SJCRH30 (cell line): ENCODE measurements around the gene HNRNPDL. TPM values are rescaled to one million over a fixed set of nuclear protein-coding genes. Genes with fewer than 3 reads are reported as not detected.
A peak's percentile ranks its signal among the peaks of the same experiment; 100 is the strongest.

ENCODE experiments used
- DNase-seq, 2 experiments: peaks; one replicate each; pipeline ENCODE4 v3.0.0-alpha.2; 2015 to 2020
- H3K27ac ChIP-seq: fragments of 250-450 bp; sonication (Bioruptor Pico); 2 replicates; pipeline ENCODE4 v1.5.1; 2020; ENCODE audit warnings: mild to moderate bottlenecking, moderate library complexity
- H3K27me3 ChIP-seq: fragments of 250-450 bp; sonication (Bioruptor Pico); 2 replicates; pipeline ENCODE4 v1.5.1; 2020; ENCODE audit warnings: mild to moderate bottlenecking, moderate library complexity
- H3K36me3 ChIP-seq: fragments of 250-450 bp; sonication (Bioruptor Pico); 2 replicates; pipeline ENCODE4 v1.5.1; 2020; ENCODE audit warnings: mild to moderate bottlenecking, moderate library complexity
- H3K4me1 ChIP-seq: fragments of 250-450 bp; sonication (Bioruptor Pico); 2 replicates; pipeline ENCODE4 v1.5.1; 2020; ENCODE audit warnings: mild to moderate bottlenecking, moderate library complexity
- H3K4me3 ChIP-seq: fragments of 250-450 bp; sonication (Bioruptor Pico); 2 replicates; pipeline ENCODE4 v1.5.1; 2020; ENCODE audit warnings: mild to moderate bottlenecking, moderate library complexity
- H3K9me3 ChIP-seq: fragments of 250-450 bp; sonication (Bioruptor Pico); replicated peaks from 2 replicates; pipeline ENCODE4 v1.5.1; 2020; ENCODE audit warnings: mild to moderate bottlenecking, moderate library complexity
- total RNA-seq: library from RNA; depleted of rRNA; stranded (reverse); fragments of >200 nt; shearing (Covaris generic); gene quantifications from 2 replicates; pipeline ENCODE4 v1.2.3, GENCODE V29; 2014

The HNRNPDL gene
- total RNA-seq, 1 experiment from 2014 or later = 414 TPM

DNA sequence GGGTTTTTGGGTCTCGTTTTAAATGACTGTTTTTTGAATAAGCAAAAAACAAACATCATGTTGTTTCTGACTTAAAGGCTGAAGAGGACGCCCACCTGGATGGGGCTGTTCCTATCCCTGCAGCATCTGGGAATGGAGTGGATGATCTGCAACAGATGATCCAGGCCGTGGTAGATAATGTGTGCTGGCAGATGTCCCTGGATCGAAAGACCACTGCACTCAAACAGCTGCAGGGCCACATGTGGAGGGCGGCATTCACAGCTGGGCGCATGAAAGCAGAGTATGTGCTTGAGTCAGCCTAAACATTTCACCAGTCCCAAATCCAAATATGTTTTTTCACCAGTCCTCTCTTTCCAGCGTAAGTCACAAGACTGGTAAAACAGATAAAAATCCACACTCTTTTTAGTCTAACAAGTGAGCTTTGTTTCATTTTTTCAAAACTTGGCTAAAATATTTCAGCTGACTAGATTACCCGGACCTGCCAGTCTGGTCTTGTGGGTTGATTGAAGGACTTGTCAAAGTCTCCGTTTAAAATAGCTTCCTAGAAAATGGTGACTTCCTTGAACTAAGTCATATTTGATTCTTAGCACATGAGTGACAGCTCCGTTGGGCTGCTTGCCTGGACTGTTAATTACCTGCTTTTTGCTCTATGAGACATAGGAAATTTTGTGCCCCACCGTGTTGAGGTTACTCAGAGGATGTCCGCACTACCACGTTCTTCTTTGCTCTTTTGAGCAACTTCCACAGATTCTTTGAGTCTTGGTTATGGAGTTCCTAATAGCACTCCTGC is 20.9 kb upstream of the HNRNPDL start:
- Histone ChIP-seq H3K4me3 (no peak overlapping the region), H3K9me3 (no peaks in the 10 kb centered on the region), H3K27ac (no peak overlapping the region), H3K4me1 (no peaks in the 10 kb centered on the region), H3K36me3 (peaks cover 80% of the 10 kb centered on the region), H3K27me3 (no peaks in the 10 kb centered on the region)
- no peak for DNase-seq

DNA sequence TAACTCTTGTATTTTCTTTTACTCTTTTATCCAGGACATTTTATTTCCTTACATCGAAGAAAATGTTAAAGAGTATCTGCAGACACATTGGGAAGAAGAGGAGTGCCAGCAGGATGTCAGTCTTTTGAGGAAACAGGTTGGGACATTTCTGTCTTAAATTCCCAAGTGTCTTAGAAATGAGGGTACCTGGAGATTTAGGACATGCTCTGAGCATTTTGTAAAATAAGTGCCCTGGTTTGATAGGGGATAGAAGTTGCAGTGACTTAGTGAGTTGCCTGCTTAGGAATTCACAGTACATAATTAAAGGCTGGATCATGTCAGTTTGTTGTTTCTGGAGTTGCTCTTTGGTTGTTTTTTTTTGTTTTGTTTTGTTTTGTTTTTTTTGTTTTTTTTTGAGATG is 17.6 kb upstream of the HNRNPDL start:
- H3K4me1 ChIP-seq = no peaks in the 10 kb centered on the region
- no peaks in the 10 kb centered on the region for H3K27me3 ChIP-seq
- peaks cover 57% of the 10 kb centered on the region for H3K36me3 ChIP-seq
- no peak overlapping the region for H3K4me3 ChIP-seq
- H3K27ac ChIP-seq = no peak overlapping the region
- no peaks in the 10 kb centered on the region for H3K9me3 ChIP-seq
- no peak for DNase-seq

DNA sequence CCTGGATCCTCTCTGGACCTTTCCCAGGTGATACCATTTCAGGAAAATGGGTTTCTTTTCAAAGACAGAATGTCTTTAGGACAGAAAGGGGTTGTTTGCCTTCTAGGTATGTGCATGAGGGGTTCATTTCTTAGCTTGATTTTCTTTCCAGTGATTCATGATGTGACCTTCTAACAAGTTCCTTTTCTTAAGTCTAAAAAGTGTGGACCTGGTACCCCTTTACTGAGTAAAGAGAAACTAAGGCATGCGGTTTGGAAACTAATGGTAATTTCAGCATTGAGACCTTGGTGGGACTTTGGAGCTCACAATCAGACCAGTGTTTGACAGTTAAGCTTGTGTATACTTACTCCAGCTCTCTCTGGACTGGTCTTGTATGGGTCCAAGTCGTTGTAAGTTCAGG is 8.8 kb upstream of the HNRNPDL start:
- no peak for DNase-seq
- no peaks in the 10 kb centered on the region for H3K27me3 ChIP-seq
- no peak overlapping the region for H3K4me3 ChIP-seq
- no peaks in the 10 kb centered on the region for H3K4me1 ChIP-seq
- H3K9me3 ChIP-seq = no peaks in the 10 kb centered on the region; the same call in 1 of the 2 replicates
- H3K27ac ChIP-seq = no peak overlapping the region
- H3K36me3 ChIP-seq = peaks cover 56% of the 10 kb centered on the region

DNA sequence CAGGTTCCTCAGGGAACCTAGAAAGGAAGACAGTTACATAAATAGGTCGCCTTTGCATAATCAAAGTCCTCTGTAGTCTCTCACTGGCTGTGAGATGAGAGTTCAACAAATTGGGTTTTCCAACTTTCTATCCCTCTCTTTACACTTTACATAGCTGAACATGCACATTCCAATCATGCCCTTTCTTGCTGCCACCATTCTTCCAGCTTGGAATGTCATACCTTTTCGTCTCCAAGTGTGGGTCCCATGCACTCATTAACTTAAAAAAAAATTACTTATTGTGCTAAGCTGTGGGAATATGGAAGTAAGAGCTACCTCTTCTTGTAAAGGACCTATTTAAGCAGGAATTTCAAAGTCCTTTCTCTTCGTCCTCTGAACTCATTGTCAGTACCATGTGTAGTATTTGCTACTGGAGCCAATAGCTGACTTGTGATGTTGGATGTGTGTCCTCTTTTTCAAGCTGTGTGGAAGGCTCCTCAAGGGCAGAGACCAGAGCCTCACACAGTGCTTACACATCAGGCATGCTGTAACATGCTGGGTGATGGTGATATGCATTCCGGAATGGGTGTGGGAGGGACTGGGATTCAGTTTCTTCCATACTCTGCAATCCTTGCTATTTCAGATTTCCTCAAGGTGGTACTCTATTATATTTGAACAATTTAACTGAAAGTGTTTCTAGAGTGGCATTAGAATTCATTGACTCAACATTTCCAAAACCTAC is 7.2 kb upstream of the HNRNPDL start:
- Histone ChIP-seq H3K36me3 (peaks cover 64% of the 10 kb centered on the region), H3K9me3 (no peaks in the 10 kb centered on the region; the same call in 1 of the 2 replicates), H3K4me1 (no peaks in the 10 kb centered on the region), H3K4me3 (no peak overlapping the region), H3K27ac (no peak overlapping the region), H3K27me3 (no peaks in the 10 kb centered on the region)
- DNase-seq = no peak

DNA sequence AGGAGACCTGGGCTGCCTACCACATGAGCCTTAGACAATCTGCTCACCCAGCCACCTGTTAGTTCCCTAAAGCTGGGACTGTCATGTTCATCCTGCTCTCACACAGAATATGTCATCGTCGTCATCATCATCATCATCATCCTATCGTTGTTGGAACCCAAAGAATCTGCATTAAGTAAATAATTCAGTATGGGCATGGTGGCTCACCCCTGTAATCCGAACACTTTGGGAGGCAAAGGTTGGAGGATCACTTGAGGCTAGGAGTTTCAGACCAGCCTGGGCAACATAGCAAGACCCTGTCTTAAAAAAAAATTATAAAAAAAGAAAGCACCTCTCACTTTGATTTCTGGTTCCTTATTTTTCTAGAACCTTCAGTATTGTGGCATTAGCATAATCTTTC is 6.5 kb upstream of the HNRNPDL start:
- no peak overlapping the region for H3K4me3 ChIP-seq
- no peaks in the 10 kb centered on the region; the same call in 1 of the 2 replicates for H3K9me3 ChIP-seq
- no peak for DNase-seq
- no peaks in the 10 kb centered on the region for H3K27me3 ChIP-seq
- H3K36me3 ChIP-seq = peaks cover 61% of the 10 kb centered on the region
- H3K4me1 ChIP-seq = no peaks in the 10 kb centered on the region
- no peak overlapping the region for H3K27ac ChIP-seq

DNA sequence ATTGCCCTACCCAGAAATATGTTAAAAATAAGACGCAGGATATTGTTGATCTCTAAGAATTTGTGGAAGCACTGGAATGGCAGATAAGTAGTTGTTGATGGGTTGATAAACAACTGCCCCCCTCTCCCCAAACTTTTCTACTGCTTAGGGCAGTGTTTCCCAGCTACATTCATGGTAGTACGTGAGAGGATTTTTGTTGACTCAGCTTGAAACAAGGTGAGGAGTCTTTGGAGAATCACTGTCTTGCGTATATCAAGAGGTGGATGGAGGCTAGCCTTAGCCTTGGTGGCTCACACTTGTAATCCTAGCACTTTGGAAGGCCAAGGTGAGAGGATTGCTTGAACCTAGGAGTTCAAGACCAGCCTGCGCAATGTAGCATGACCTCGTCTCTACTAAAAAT is 5.9 kb upstream of the HNRNPDL start:
- Histone ChIP-seq H3K9me3 (no peaks in the 10 kb centered on the region; the same call in 1 of the 2 replicates), H3K27me3 (no peaks in the 10 kb centered on the region), H3K27ac (no peak overlapping the region), H3K4me1 (no peaks in the 10 kb centered on the region), H3K36me3 (peaks cover 59% of the 10 kb centered on the region), H3K4me3 (no peak overlapping the region)
- DNase-seq = no peak

DNA sequence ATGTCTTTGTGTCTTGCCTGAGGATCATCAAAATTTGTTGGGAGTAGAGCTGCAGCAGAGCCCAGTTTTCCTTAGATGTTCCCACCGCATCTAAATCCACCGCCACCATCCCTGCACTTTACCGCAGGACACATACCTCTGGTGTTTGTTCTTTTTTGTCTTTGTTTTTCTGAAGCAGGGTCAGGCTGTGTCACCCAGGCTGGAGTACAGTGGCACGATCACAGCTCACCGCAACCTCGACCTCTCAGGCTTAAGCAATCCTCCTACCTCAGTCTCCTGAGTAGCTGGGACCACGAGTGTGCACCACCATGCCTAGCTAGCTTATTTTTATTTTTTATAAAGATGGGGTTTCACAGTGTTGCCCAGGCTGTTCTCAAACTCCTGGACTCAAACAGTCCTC is 4.7 kb upstream of the HNRNPDL start:
- Histone ChIP-seq H3K36me3 (peaks cover 53% of the 10 kb centered on the region), H3K4me1 (no peaks in the 10 kb centered on the region), H3K9me3 (no peaks in the 10 kb centered on the region; the same call in 1 of the 2 replicates), H3K27ac (no peak overlapping the region), H3K4me3 (no peak overlapping the region), H3K27me3 (no peaks in the 10 kb centered on the region)
- DNase-seq = no peak

DNA sequence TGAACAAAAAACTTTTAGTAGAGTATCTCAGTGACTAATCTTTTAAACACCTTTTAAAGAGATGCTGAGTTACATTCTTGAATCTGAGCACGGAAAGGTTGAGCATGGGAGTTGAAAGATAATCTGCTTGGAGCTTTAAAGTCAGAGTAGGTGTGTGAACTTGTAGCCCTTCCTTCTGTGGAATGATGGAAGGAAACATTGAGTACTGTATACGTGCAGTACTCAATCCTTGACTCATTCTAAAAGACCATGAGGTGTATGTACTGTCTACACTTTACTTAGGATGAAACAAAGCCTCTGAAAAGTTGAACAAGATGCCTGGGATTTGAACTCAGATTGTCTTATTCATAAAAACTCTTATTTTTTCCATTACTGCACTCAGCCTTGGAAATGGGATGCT is 3.5 kb upstream of the HNRNPDL start:
- no peak overlapping the region for H3K4me3 ChIP-seq
- DNase-seq = no peak
- H3K27ac ChIP-seq = no peak overlapping the region
- H3K27me3 ChIP-seq = no peaks in the 10 kb centered on the region
- no peaks in the 10 kb centered on the region for H3K9me3 ChIP-seq
- peaks cover 44% of the 10 kb centered on the region for H3K36me3 ChIP-seq
- no peaks in the 10 kb centered on the region for H3K4me1 ChIP-seq

DNA sequence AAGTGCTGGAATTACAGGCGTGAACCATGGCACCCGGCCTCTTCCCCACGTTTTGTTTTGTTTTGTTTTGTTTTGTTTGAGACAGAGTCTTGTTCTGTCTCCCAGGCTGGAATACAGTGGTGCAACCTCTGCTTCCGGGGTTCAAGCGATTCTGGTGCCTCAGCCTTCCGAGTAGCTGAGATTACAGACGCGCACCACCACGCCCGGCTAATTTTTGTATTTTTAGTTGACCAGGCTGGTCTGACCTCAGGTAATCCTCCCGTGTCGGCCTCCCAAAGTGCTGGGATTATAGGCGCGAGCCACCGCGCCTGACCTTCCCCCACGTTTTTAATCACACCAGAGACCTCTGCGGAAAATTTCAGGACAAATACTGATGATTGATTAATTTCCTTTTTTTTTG is 2.3 kb upstream of the HNRNPDL start:
- Histone ChIP-seq H3K27ac (no peak overlapping the region), H3K9me3 (no peaks in the 10 kb centered on the region), H3K36me3 (peaks cover 43% of the 10 kb centered on the region), H3K27me3 (no peaks in the 10 kb centered on the region), H3K4me1 (no peaks in the 10 kb centered on the region), H3K4me3 (no peak overlapping the region)
- no peak for DNase-seq

DNA sequence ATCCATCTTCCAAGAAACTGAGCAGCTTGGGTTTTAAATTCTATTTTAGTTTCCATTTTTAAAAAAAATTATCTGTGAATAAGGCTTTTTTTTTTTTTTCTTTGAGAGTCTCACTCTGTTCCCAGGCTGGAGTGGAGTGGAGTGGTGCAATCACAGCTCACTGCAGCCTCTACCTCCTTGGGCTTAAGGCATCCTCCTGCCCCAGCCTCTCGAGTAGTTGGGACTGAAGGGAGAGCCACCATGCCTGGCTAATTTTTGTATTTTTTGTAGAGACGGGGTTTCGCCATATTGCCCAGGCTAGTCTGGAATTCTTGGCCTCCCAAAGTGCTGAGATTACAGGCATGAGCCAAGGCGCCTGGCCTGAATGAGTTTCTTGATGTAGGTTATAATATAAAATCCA is 1.6 kb upstream of the HNRNPDL start:
- H3K4me1 ChIP-seq = peaks cover under 1% of the 10 kb centered on the region; the same call in 1 of the 2 replicates
- no peaks in the 10 kb centered on the region for H3K27me3 ChIP-seq
- DNase-seq = no peak
- H3K27ac ChIP-seq = no peak overlapping the region
- H3K9me3 ChIP-seq = no peaks in the 10 kb centered on the region
- H3K4me3 ChIP-seq = peak overlapping the region; percentile 85
- H3K36me3 ChIP-seq = peaks cover 43% of the 10 kb centered on the region

DNA sequence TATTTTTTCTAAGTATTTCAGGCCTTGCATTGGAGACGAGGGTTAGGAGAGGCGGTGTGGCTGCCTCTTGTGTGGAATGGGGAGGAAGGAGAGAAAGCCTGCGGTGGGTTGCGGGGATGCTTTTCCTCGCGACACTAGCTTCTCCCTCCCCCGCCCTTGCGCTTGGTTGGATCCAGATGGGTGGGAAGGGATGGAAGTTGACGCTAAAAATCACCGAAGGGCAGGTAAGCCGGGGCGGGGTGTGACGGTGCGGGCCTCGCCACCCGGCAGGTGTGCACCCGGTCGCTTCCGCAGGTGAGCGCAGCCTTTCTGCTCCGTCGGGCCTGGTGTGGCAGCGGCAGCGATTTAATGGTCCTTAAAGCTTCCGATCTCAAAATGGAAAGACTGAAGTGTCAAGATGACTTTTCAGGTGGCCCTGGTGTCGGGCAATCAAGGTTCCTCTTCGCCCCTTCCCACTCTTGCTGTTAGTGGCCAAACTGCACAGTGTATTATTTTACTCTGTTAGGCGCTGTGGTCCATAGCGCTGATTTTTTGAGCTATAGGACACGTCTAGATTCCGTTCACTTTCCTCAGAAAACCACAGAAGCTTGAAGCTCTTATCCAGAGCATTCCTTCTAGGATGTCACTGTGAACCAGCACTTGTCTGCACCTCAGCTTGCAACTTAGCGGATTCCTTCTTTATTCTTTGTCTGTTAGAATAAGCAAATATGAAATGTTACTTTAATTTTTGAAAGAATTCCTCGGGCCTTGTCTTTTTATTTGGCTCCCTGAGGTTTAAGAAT is 893 bp upstream of the HNRNPDL start:
- peaks cover 7% of the 10 kb centered on the region for H3K4me1 ChIP-seq
- H3K36me3 ChIP-seq = peaks cover 46% of the 10 kb centered on the region
- H3K4me3 ChIP-seq = peak overlapping the region; percentile 85
- peak in 1 of 2 experiments; percentile 28 for DNase-seq
- H3K27me3 ChIP-seq = no peaks in the 10 kb centered on the region
- no peaks in the 10 kb centered on the region for H3K9me3 ChIP-seq
- peak overlapping the region; percentile 98 for H3K27ac ChIP-seq

DNA sequence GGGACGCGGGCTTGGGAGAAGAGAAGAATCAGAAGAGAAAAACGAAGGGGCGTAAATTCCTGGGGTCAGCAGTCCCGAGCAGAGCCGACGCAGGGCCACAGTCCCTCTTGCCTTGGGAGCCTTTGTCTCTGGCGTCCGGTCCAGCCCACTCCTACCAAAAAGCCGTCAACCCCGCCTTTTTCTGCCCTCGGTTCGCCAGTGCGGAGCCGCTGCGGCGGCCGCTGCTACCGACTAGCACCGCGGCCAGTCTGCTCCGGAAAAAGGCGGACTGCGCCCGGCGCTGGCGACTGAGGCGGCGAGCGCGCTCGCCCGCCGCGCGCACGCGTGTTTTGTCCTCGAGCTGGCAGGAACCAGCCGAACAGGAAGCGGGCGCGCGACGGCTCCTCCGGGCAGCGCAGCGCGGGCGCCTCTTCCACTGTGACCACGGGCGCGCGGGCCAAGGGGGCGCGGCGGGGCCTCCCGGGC is 502 bp downstream of the HNRNPDL start:
- Histone ChIP-seq H3K36me3 (peaks cover 50% of the 10 kb centered on the region), H3K27me3 (no peaks in the 10 kb centered on the region), H3K27ac (peak overlapping the region; percentile 98), H3K9me3 (no peaks in the 10 kb centered on the region), H3K4me3 (peak overlapping the region; percentile 85), H3K4me1 (peaks cover 8% of the 10 kb centered on the region)
- no peak for DNase-seq

DNA sequence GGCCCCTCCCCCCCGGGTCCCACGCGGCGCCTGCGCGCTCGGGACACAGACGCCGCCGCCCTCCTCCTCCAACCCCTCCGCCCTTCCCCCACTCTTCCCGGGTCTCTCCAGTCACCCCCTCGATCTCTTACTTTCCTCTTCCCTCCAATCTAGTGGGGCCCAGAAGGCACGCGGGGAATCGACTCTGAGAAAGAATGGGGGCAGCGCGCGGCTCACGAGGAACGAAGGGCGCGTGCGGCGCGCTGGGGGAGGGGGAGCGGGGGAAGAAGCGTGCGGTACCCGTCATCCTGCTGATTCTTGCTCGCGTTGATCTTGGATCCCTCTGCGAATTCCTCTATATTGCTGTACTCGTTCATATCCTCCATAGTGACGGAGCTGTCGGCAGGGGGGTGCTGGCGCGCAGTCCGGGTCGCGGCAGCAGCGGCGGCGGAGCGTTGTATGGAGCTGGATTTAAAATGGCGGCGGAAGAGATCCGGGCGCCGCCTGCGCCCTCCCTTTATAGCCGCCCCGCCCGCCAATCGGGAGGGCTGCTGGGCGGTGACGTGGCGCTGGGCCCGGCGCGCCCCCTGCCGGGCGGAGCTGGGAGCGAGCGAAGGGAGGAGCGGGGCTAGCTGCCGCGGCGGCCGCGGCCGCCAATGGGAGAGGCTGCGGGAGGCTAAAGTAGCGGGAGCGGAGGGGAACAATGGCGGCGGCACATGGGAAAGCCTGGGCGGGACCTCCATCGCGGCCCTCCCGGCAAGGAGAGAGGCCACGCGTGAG is 1.1 kb downstream of the HNRNPDL start:
- no peaks in the 10 kb centered on the region for H3K27me3 ChIP-seq
- H3K4me3 ChIP-seq = peak overlapping the region; percentile 85
- H3K9me3 ChIP-seq = no peaks in the 10 kb centered on the region
- H3K36me3 ChIP-seq = peaks cover 56% of the 10 kb centered on the region
- H3K4me1 ChIP-seq = peaks cover 8% of the 10 kb centered on the region
- peak; percentile 93 to 97 for DNase-seq
- peak overlapping the region; percentile 98 for H3K27ac ChIP-seq

DNA sequence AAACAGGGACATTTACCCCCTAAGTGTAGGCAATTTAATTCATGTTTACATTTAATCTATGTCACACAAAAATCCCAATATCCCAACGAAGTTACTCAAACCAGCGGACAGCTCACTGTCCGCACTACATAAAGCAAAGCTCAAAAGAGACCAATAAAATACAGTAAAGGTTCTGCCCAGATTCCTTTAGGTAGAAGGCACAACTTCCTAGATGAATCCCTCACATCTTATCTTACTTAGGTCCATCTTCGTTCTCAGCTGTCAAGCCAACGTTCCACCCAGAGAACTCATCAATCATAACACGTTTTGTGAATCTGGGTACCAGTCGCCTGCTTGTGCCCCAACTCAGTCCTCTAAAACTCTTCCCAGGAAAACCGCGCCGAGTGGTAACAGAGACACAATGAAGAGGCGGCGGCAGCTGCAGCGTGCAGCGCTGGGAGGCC is 1.7 kb downstream of the HNRNPDL start:
- peak overlapping the region; percentile 85 for H3K4me3 ChIP-seq
- H3K9me3 ChIP-seq = no peaks in the 10 kb centered on the region
- no peaks in the 10 kb centered on the region for H3K27me3 ChIP-seq
- H3K27ac ChIP-seq = peak overlapping the region; percentile 98
- H3K4me1 ChIP-seq = peaks cover 8% of the 10 kb centered on the region
- peaks cover 59% of the 10 kb centered on the region for H3K36me3 ChIP-seq
- no peak for DNase-seq
